Measurements from ENCODE around the gene BMP7. TPM values are rescaled to one million over a fixed set of nuclear protein-coding genes. Genes with fewer than 3 reads are reported as not detected.

Gene BMP7
- polyA plus RNA-seq, 1 experiment: not detected

DNA sequence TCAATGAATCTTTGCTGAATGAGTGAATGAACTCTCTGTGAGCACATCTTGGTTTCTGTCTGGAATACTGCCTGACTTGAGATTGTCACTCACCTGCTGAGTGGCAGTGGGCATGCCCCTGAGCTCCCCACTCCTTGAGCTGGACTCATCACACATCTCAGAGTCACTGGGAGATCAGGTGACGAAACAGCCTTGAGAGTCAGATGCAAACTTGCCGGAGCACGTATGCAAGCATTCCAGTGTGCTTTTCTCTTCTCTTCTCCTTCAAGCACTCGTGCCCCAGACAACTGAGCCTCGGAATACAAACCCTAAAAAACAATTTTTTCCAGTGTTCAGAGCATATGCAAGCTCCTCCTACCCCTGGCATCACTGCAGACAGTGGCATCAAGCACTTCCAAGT lies 9.4 kb upstream of the BMP7 start:
- CTCF ChIA-PET: no interaction called here
- no peak overlapping the region for H3K4me3 ChIP-seq (ENCODE audit: low read depth, low read length)
- POLR2A ChIA-PET: no interaction called here
- no peak for DNase-seq (ENCODE audit: low read depth)
- TF ChIP-seq, protein P1, sequence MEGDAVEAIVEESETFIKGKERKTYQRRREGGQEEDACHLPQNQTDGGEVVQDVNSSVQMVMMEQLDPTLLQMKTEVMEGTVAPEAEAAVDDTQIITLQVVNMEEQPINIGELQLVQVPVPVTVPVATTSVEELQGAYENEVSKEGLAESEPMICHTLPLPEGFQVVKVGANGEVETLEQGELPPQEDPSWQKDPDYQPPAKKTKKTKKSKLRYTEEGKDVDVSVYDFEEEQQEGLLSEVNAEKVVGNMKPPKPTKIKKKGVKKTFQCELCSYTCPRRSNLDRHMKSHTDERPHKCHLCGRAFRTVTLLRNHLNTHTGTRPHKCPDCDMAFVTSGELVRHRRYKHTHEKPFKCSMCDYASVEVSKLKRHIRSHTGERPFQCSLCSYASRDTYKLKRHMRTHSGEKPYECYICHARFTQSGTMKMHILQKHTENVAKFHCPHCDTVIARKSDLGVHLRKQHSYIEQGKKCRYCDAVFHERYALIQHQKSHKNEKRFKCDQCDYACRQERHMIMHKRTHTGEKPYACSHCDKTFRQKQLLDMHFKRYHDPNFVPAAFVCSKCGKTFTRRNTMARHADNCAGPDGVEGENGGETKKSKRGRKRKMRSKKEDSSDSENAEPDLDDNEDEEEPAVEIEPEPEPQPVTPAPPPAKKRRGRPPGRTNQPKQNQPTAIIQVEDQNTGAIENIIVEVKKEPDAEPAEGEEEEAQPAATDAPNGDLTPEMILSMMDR (IDR thresholded peaks at IDR 0.05; ENCODE audit: insufficient read depth, low read depth, low read length): no peak
- H3K36me3 ChIP-seq (ENCODE audit: control insufficient read depth, insufficient read depth, low read length): no peaks in the 10 kb centered on the region
- peaks cover 4% of the 10 kb centered on the region for H3K27me3 ChIP-seq (ENCODE audit: control insufficient read depth, insufficient read depth, low read length)

DNA sequence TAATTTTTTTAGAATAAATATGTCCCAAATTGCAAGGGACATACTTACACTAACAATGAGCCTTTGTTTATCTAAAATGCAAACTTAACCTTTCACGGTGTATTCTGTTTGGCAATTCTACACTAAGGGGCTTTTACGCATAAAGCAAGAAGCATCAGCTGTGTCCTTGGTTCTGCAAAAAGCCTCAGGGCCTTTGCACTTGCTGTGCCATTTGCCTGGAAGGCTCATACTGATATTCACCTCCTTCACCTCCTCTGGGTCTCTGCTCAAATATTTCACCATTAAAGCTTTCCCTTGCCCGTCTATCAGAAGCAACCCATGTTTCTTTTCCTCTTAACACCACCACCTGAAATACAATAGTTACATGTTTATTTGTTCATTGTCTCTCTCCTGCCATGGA lies 8.9 kb upstream of the BMP7 start:
- ChIA-PET POLR2A (no interaction called here), CTCF (no interaction called here)
- TF ChIP-seq, protein P1 (IDR thresholded peaks at IDR 0.05; ENCODE audit: insufficient read depth, low read depth, low read length): no peak
- H3K36me3 ChIP-seq (ENCODE audit: control insufficient read depth, insufficient read depth, low read length): no peaks in the 10 kb centered on the region
- H3K4me3 ChIP-seq (ENCODE audit: low read depth, low read length): no peak overlapping the region
- H3K27me3 ChIP-seq (ENCODE audit: control insufficient read depth, insufficient read depth, low read length): peaks cover 4% of the 10 kb centered on the region
- DNase-seq (ENCODE audit: low read depth): no peak

DNA sequence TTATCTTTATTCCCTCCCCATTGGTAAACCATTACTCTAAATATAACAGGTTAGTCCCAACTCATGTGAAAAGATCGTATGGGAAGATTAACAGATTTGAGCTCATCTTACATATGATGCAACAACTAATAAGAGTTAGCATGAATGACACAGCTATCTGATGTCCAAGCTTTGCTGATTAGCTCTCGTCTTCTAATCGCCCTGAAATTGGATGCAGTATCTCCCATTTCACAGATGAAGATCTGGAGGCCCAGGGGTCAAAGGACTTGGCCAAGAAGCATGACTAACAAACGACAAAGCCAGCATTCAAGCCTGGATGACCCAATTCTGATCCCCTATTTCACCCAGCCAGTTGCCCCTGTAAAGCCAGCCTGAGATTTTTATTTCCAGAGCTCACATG lies 8.4 kb upstream of the BMP7 start:
- POLR2A ChIA-PET: no interaction called here

DNA sequence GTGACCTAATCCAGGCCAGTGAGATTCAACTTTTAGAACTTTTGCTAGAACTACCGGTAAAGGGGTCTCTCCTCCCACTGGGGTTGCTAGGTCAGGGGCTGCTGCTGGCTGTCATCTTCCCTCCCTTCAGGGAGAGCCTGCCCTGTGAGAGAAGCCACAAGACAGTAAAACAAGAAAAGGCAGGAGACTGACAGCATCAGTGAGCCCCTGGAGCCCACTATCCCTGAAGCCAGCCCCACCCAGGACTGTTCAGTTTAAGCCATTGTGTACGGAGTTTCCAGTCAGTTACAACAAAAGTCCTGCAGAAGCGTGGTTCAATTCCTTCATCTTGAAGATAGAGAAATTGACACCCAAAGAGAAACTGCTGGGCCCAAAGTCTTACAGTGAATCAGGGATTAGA lies 7.9 kb upstream of the BMP7 start:
- Histone ChIP-seq H3K27me3 (ENCODE audit: control insufficient read depth, insufficient read depth, low read length) (peaks cover 4% of the 10 kb centered on the region), H3K4me3 (ENCODE audit: low read depth, low read length) (no peak overlapping the region), H3K36me3 (ENCODE audit: control insufficient read depth, insufficient read depth, low read length) (no peaks in the 10 kb centered on the region)
- ChIA-PET CTCF (no interaction called here), POLR2A (no interaction called here)
- TF ChIP-seq, protein P1 (IDR thresholded peaks at IDR 0.05; ENCODE audit: insufficient read depth, low read depth, low read length): no peak
- DNase-seq (ENCODE audit: low read depth): no peak

More for the DNA sequence above, 8.4 kb upstream of the BMP7 start:
- CTCF ChIA-PET: no interaction called here
- TF ChIP-seq, protein P1 (IDR thresholded peaks at IDR 0.05; ENCODE audit: insufficient read depth, low read depth, low read length): no peak
- DNase-seq (ENCODE audit: low read depth): no peak
- H3K36me3 ChIP-seq (ENCODE audit: control insufficient read depth, insufficient read depth, low read length): no peaks in the 10 kb centered on the region
- H3K4me3 ChIP-seq (ENCODE audit: low read depth, low read length): no peak overlapping the region
- peaks cover 4% of the 10 kb centered on the region for H3K27me3 ChIP-seq (ENCODE audit: control insufficient read depth, insufficient read depth, low read length)

DNA sequence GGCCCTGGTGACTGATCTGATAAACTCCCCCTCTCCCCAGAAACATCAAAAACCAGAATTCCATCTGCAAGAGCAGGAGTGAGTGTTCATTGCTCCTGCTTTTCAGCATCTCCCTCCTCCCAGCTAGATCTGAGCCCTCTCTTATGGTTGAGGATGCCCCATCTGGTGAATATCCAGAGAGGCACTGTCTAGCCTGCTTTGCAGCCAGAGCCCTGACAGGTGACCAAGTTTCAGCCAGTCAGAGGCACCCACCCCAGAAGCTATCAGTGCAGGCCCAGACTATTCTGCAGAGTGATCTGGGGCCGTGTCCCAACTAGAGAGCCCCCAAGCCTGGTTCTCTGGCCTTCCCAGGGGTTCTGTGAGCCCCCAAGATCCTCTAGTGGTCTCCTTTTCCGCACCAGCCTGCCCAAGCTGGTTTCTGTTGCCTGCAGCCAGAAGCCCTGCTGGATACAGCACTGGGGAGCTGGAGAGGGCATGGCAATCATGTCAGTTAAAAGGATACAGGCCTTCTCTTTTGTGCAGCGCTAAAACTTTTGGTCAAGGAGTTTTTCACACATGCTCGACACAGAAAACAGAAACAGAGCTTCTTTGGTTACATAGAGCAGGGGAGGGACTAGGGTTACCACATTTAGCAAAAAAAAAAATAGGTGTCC lies 6.6 kb upstream of the BMP7 start:
- CTCF ChIA-PET: interaction anchor here (0.7 kb wide), 1 partner anchor 867 kb away, joined by 3 read pairs; no protein-coding TSS in a partner anchor
- peaks cover 9% of the 10 kb centered on the region for H3K27me3 ChIP-seq (ENCODE audit: control insufficient read depth, insufficient read depth, low read length)

More for the DNA sequence above, 6.6 kb upstream of the BMP7 start:
- TF ChIP-seq, protein P1 (IDR thresholded peaks at IDR 0.05; ENCODE audit: insufficient read depth, low read depth, low read length): no peak
- Histone ChIP-seq H3K4me3 (ENCODE audit: low read depth, low read length) (no peak overlapping the region), H3K36me3 (ENCODE audit: control insufficient read depth, insufficient read depth, low read length) (no peaks in the 10 kb centered on the region)
- DNase-seq (ENCODE audit: low read depth): no peak
- POLR2A ChIA-PET: no interaction called here
